NCI-H1694 (cell line): ENCODE results near the gene VAV3.

ENCODE experiments used
- DNase-seq: peaks from one replicate; lab custom pipeline; 2025; lab: John Stamatoyannopoulos, UW

Gene VAV3

GRCh38 chr1:107789817-107790524, 175.0 kb downstream of the VAV3 start:
- DNase-seq: no peak

- no peak for DNase-seq
These were observed 176.5 kb downstream of the VAV3 start for GRCh38 chr1:107788206-107789202.

GRCh38 chr1:107787299-107787698, 177.7 kb downstream of the VAV3 start:
- no peak for DNase-seq

GRCh38 chr1:107786203-107786845, 178.7 kb downstream of the VAV3 start:
- DNase-seq: no peak

- no peak for DNase-seq
These were observed 179.3 kb downstream of the VAV3 start for GRCh38 chr1:107785496-107786202.

- peak; percentile 84 for DNase-seq
These were observed 182.6 kb downstream of the VAV3 start for GRCh38 chr1:107782217-107782845.

- DNase-seq: no peak
These were observed 183.7 kb downstream of the VAV3 start for GRCh38 chr1:107781245-107781644.

- no peak for DNase-seq
These were observed 187.3 kb downstream of the VAV3 start for GRCh38 chr1:107777664-107778047.

- no peak for DNase-seq
These were observed 187.9 kb downstream of the VAV3 start for GRCh38 chr1:107776900-107777663.

- no peak for DNase-seq
These were observed 193.6 kb downstream of the VAV3 start for GRCh38 chr1:107771377-107771776.

GRCh38 chr1:107767156-107767582, 197.8 kb downstream of the VAV3 start:
- DNase-seq: no peak

GRCh38 chr1:107766533-107766932, 198.4 kb downstream of the VAV3 start:
- DNase-seq: no peak

GRCh38 chr1:107762751-107763390, 202.1 kb downstream of the VAV3 start:
- no peak for DNase-seq

- DNase-seq: no peak
These were observed 204.9 kb downstream of the VAV3 start for GRCh38 chr1:107760065-107760464.

- DNase-seq: peak; percentile 95
These were observed 214.5 kb downstream of the VAV3 start for GRCh38 chr1:107750364-107750959.

- peak; percentile 11 for DNase-seq
These were observed 216.4 kb downstream of the VAV3 start for GRCh38 chr1:107748531-107748930.

- DNase-seq: no peak
These were observed 223.7 kb downstream of the VAV3 start for GRCh38 chr1:107741242-107741641.

GRCh38 chr1:107740579-107740978, 224.4 kb downstream of the VAV3 start:
- DNase-seq: no peak

GRCh38 chr1:107739651-107740050, 225.3 kb downstream of the VAV3 start:
- no peak for DNase-seq

- DNase-seq: no peak
These were observed 225.8 kb downstream of the VAV3 start for GRCh38 chr1:107739201-107739600.
